Loucy (cell line): ENCODE data around the gene ZNF831.

Experiments used
- EZH2phosphoT487 ChIP-seq: fragments of 200-600 bp; IDR thresholded peaks from 2 replicates; pipeline ENCODE4 v1.6.1; 2018; ENCODE audit warnings: antibody characterized with exemption, mild to moderate bottlenecking, moderate library complexity, borderline replicate concordance
- TF ChIP-seq, protein P1 (sequence below): fragments of 200-600 bp; sonication (generic); conservative IDR thresholded peaks from 2 replicates; pipeline ENCODE4 v1.5.1; 2014; ENCODE audit warnings: mild to moderate bottlenecking, antibody characterized with exemption, low read length

DNA sequence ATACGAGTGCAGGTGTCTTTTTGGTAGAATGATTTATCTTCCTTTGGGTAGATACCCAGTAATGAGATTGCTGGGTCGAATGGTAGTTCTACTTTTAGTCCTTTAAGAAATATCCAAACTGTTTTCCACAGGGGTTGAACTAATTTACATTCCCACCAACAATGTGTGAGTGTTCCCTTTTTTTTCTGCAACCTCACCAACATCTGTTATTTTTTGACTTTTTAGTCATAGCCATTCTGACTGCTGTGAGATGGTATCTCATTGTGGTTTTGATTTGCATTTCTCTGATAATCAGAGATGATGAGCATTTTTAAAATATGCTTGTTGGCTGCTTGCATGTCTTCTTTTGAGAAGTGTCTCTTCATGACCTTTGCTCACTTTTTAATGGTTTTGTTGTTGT lies 1.9 kb upstream of the ZNF831 start:
- TF ChIP-seq, protein P1, sequence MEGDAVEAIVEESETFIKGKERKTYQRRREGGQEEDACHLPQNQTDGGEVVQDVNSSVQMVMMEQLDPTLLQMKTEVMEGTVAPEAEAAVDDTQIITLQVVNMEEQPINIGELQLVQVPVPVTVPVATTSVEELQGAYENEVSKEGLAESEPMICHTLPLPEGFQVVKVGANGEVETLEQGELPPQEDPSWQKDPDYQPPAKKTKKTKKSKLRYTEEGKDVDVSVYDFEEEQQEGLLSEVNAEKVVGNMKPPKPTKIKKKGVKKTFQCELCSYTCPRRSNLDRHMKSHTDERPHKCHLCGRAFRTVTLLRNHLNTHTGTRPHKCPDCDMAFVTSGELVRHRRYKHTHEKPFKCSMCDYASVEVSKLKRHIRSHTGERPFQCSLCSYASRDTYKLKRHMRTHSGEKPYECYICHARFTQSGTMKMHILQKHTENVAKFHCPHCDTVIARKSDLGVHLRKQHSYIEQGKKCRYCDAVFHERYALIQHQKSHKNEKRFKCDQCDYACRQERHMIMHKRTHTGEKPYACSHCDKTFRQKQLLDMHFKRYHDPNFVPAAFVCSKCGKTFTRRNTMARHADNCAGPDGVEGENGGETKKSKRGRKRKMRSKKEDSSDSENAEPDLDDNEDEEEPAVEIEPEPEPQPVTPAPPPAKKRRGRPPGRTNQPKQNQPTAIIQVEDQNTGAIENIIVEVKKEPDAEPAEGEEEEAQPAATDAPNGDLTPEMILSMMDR: no peak
- TF ChIP-seq EZH2phosphoT487: no peak
